ENCODE data around the gene MAGI1. TPM values are rescaled to one million over a fixed set of nuclear protein-coding genes. Genes with fewer than 3 reads are reported as not detected.

The MAGI1 gene
- total RNA-seq, 1 donor from 2014 or later: 47.1 TPM

DNA sequence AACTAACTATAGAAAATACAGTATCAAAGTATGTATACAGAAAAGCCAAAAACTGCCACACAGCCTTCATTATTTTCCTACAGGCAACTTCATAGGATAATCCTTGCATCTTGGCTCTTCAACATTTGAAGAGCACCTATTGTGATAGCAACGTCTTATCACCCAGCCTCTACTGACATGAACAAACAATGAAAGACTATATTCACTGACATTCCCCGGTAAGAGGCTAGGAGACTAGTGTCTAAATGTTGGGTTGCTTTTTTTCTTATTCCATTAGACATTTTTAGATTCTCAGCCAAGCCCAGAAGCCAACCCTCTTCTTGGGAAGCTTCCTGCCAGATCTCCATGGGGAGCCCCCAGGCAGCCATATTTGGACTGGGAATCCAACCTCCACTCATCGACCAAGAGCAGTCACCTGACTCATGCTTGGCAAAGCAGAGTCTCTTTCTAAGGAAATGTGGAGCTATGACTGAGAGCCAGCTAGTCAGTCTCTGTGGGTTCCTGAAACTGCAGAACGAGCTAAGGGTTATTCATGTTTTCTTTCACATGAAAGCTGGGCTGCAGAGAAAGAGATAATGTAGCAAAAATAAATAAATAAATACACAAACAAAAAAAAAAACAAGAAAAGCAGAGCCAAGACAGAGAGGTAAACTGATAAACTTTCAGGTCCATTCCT lies 227.5 kb downstream of the MAGI1 start:
- no peak for DNase-seq (ENCODE audit: extremely low spot score in 2 of 2)
- Histone ChIP-seq H3K36me3 (no peaks in the 10 kb centered on the region), H3K9me3 (no peaks in the 10 kb centered on the region), H3K4me3 (no peak overlapping the region), H3K4me1 (peaks cover 12% of the 10 kb centered on the region), H3K27ac (no peak overlapping the region), H3K27me3 (no peaks in the 10 kb centered on the region)
- TF ChIP-seq POLR2AphosphoS5 (IDR thresholded peaks at IDR 0.05; ENCODE audit: insufficient read depth in 1 of 2, low read depth in 1 of 2) (no peak), POLR2A (IDR thresholded peaks at IDR 0.05) (no peak)
- TF ChIP-seq, protein P1, sequence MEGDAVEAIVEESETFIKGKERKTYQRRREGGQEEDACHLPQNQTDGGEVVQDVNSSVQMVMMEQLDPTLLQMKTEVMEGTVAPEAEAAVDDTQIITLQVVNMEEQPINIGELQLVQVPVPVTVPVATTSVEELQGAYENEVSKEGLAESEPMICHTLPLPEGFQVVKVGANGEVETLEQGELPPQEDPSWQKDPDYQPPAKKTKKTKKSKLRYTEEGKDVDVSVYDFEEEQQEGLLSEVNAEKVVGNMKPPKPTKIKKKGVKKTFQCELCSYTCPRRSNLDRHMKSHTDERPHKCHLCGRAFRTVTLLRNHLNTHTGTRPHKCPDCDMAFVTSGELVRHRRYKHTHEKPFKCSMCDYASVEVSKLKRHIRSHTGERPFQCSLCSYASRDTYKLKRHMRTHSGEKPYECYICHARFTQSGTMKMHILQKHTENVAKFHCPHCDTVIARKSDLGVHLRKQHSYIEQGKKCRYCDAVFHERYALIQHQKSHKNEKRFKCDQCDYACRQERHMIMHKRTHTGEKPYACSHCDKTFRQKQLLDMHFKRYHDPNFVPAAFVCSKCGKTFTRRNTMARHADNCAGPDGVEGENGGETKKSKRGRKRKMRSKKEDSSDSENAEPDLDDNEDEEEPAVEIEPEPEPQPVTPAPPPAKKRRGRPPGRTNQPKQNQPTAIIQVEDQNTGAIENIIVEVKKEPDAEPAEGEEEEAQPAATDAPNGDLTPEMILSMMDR (IDR thresholded peaks at IDR 0.05): no peak
- intact Hi-C loops (cut with DNase I): no loop called here

DNA sequence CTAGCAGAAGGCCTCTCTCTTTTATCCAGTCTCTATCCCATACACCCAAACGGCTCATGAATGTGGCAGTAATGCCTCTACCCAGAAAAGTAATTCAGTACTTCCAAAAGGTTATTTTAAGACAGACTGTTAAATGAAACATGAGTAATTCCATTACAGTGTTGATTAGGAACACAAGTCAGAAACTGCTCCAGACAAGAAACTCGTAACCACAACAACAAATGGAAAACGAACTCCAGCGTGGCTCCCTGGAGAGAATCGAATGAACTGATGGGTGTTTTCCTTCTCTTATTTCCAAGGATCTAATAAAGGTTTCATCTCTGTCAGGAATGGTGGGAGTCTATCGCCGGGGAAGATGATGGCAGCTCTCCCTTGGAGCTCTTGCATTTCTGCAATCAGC lies 228.4 kb downstream of the MAGI1 start:
- Histone ChIP-seq H3K27me3 (no peaks in the 10 kb centered on the region), H3K4me1 (peaks cover 12% of the 10 kb centered on the region)
- intact Hi-C loops (cut with DNase I): no loop called here

DNA sequence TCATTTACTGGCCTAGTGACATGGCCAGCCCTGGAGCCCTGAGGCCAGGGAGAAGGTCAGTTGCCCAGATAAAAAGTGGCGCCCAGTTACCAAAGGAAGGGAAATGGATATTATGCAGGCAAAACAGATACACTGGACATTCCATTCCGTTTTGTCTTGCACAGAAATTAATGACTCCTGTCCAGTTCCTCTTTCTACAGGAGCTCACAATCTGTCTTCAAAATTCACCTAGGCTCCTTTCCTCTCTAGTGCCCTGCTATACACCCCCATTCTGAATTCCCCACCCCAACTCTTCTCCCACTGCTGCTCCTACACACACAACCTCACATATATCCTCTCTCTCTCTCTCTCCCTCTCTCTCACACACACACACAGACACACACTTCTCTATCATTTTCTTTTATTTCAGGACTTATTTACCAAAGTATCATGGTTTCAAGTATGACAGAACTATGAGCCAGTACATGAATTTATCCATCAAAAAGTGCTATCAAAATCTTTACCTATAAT lies 229.0 kb downstream of the MAGI1 start:
- intact Hi-C loops (cut with DNase I): no loop called here
- no peak for DNase-seq (ENCODE audit: extremely low spot score in 2 of 2)
- Histone ChIP-seq H3K36me3 (no peaks in the 10 kb centered on the region), H3K27me3 (no peaks in the 10 kb centered on the region), H3K27ac (no peak overlapping the region), H3K4me3 (no peak overlapping the region), H3K9me3 (no peaks in the 10 kb centered on the region), H3K4me1 (peaks cover 12% of the 10 kb centered on the region)
- no peak for TF ChIP-seq POLR2AphosphoS5 (IDR thresholded peaks at IDR 0.05; ENCODE audit: insufficient read depth in 1 of 2, low read depth in 1 of 2)
- TF ChIP-seq, protein P1 (IDR thresholded peaks at IDR 0.05): no peak
- TF ChIP-seq POLR2A (IDR thresholded peaks at IDR 0.05): no peak

More for the DNA sequence above, 228.4 kb downstream of the MAGI1 start:
- Histone ChIP-seq H3K36me3 (no peaks in the 10 kb centered on the region), H3K4me3 (no peak overlapping the region), H3K27ac (no peak overlapping the region), H3K9me3 (no peaks in the 10 kb centered on the region)
- DNase-seq (ENCODE audit: extremely low spot score in 2 of 2): no peak
- TF ChIP-seq POLR2A (IDR thresholded peaks at IDR 0.05) (no peak), POLR2AphosphoS5 (IDR thresholded peaks at IDR 0.05; ENCODE audit: insufficient read depth in 1 of 2, low read depth in 1 of 2) (no peak)
- TF ChIP-seq, protein P1 (IDR thresholded peaks at IDR 0.05): no peak

DNA sequence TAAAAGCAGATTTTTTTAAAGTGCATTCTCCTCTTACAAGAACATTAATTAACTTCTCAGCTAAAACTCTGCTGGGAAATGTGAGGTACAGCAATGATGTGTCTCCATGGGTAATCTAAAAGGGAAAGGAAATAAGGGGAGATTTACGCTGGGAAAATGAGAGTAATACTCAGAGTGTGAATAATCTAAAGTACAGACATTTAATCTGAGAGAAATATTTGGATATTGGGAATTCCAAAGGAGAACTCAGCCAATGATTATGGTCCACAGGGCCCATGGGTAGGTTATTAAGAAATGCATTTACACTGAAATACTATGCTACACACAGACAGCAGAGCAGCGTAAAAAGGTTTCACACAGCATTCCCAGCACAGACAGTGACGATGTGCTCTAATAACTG lies 229.9 kb downstream of the MAGI1 start:
- no peak overlapping the region for H3K27ac ChIP-seq
- no peaks in the 10 kb centered on the region for H3K27me3 ChIP-seq
- no peak overlapping the region for H3K4me3 ChIP-seq
- intact Hi-C loops (cut with DNase I): no loop called here
- no peaks in the 10 kb centered on the region for H3K36me3 ChIP-seq
- no peak for DNase-seq (ENCODE audit: extremely low spot score in 2 of 2)
- H3K4me1 ChIP-seq: peaks cover 12% of the 10 kb centered on the region
- TF ChIP-seq POLR2AphosphoS5 (IDR thresholded peaks at IDR 0.05; ENCODE audit: insufficient read depth in 1 of 2, low read depth in 1 of 2): no peak
- no peak for TF ChIP-seq POLR2A (IDR thresholded peaks at IDR 0.05)
- TF ChIP-seq, protein P1 (IDR thresholded peaks at IDR 0.05): no peak
- no peaks in the 10 kb centered on the region for H3K9me3 ChIP-seq

DNA sequence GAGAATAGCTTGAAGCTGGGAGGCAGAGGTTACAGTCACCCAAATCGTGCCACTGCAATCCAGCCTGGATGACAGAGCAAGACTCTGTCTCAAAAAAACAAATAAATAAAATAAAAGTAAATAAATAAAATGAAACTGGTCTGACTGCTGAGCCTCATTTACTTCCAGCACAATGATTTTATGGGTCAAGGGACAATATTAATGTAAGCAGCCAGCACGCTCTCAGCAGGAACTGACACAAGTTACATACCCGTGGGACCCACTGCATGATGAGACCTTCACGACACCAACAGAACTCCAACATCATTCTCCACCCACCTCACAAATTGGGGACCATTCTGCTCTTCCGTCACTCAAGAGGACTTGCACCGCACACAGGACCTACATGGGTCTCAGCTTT lies 230.3 kb downstream of the MAGI1 start:
- TF ChIP-seq POLR2A (IDR thresholded peaks at IDR 0.05) (no peak), POLR2AphosphoS5 (IDR thresholded peaks at IDR 0.05; ENCODE audit: insufficient read depth in 1 of 2, low read depth in 1 of 2) (no peak)
- TF ChIP-seq, protein P1 (IDR thresholded peaks at IDR 0.05): no peak
- Histone ChIP-seq H3K36me3 (no peaks in the 10 kb centered on the region), H3K27me3 (no peaks in the 10 kb centered on the region), H3K27ac (no peak overlapping the region), H3K4me3 (no peak overlapping the region), H3K9me3 (no peaks in the 10 kb centered on the region), H3K4me1 (peaks cover 12% of the 10 kb centered on the region)
- intact Hi-C loops (cut with DNase I): no loop called here
- DNase-seq (ENCODE audit: extremely low spot score in 2 of 2): no peak

All from vagina (tissue), 2 donors.